Karpas-422 (cell line): Measurements from ENCODE around the gene ART1. TPM values are rescaled to one million over a fixed set of nuclear protein-coding genes. Genes with fewer than 3 reads are reported as not detected.

ENCODE experiments used
- DNase-seq: peaks from one replicate; pipeline ENCODE4 v3.0.0-alpha.2; 2015
- H2AFZ ChIP-seq: fragments of 200-600 bp; sonication (generic); 2 replicates; pipeline ENCODE4 v1.6.1; 2014; ENCODE audit warnings: antibody characterized with exemption, low read length, mixed read lengths
- H3K27ac ChIP-seq: fragments of 200-600 bp; sonication (generic); 2 replicates; pipeline ENCODE4 v1.5.1; 2014; ENCODE audit warnings: mild to moderate bottlenecking, low read length, moderate library complexity
- H3K27me3 ChIP-seq: fragments of 200-600 bp; sonication (generic); 2 replicates; pipeline ENCODE4 v1.6.1; 2014; ENCODE audit warnings: low read length, mixed read lengths
- H3K36me3 ChIP-seq: fragments of 200-600 bp; sonication (generic); 2 replicates; pipeline ENCODE4 v1.6.1; 2014; ENCODE audit warnings: low read length, mixed read lengths; ENCODE audit not compliant: insufficient read depth
- H3K4me1 ChIP-seq: fragments of 200-600 bp; sonication (generic); 2 replicates; pipeline ENCODE4 v1.6.1; 2014; ENCODE audit warnings: mild to moderate bottlenecking, low read length, mixed read lengths
- H3K4me2 ChIP-seq: fragments of 200-600 bp; sonication (generic); 2 replicates; pipeline ENCODE4 v1.6.1; 2014; ENCODE audit warnings: low read length, low read depth, mild to moderate bottlenecking; ENCODE audit not compliant: poor library complexity, severe bottlenecking
- H3K4me3 ChIP-seq: fragments of 200-600 bp; sonication (generic); 2 replicates; pipeline ENCODE4 v1.5.1; 2014; ENCODE audit warnings: mild to moderate bottlenecking, antibody characterized with exemption, low read length, mixed read lengths
- H3K79me2 ChIP-seq: fragments of 200-600 bp; sonication (generic); 2 replicates; pipeline ENCODE4 v1.6.1; 2014; ENCODE audit warnings: mild to moderate bottlenecking, low read length, mixed read lengths
- H3K9ac ChIP-seq: fragments of 200-600 bp; sonication (generic); 2 replicates; pipeline ENCODE4 v1.6.0; 2014; ENCODE audit warnings: low read length
- H3K9me2 ChIP-seq: fragments of 200-600 bp; sonication (generic), shearing (Covaris generic); replicated peaks from 2 replicates; pipeline ENCODE4 v1.6.0; 2014; ENCODE audit warnings: mild to moderate bottlenecking, low read length, moderate library complexity; ENCODE audit not compliant: insufficient read depth
- H3K9me3 ChIP-seq: fragments of 300-700, 200-600 bp; sonication (generic); 2 replicates; pipeline ENCODE4 v1.6.1; 2014; ENCODE audit warnings: low read length, mixed read lengths
- H4K20me1 ChIP-seq: fragments of 200-600 bp; sonication (generic); 2 replicates; pipeline ENCODE4 v1.6.1; 2014; ENCODE audit warnings: mild to moderate bottlenecking, antibody characterized with exemption, low read length, low read depth; ENCODE audit not compliant: insufficient read depth
- total RNA-seq: library from RNA; depleted of rRNA; stranded (reverse); fragments of >200 nt; shearing (Covaris generic); gene quantifications from 2 replicates; pipeline ENCODE4 v1.2.3, GENCODE V29; 2014; ENCODE audit warnings: low replicate concordance

The ART1 gene
- total RNA-seq, 1 experiment from 2014 or later, result not detected

- Histone ChIP-seq H3K79me2 (no peaks in the 10 kb centered on the region), H4K20me1 (peaks cover 9% of the 10 kb centered on the region; the same call in 1 of the 2 replicates), H3K9ac (no peak overlapping the region), H3K27me3 (no peaks in the 10 kb centered on the region), H3K4me2 (no peak overlapping the region), H3K36me3 (peaks cover 2% of the 10 kb centered on the region; the same call in 1 of the 2 replicates), H3K4me1 (no peaks in the 10 kb centered on the region), H3K4me3 (no peak overlapping the region), H3K27ac (no peak overlapping the region), H3K9me3 (no peaks in the 10 kb centered on the region), H3K9me2 (no peaks in the 10 kb centered on the region), H2AFZ (no peak overlapping the region)
- no peak for DNase-seq
Measured at GRCh38 chr11:3665336-3666022, 20.6 kb downstream of the ART1 start.

GRCh38 chr11:3666023-3666530 lies 21.1 kb downstream of the ART1 start:
- Histone ChIP-seq H3K27me3 (no peaks in the 10 kb centered on the region), H3K4me3 (no peak overlapping the region), H3K9ac (no peak overlapping the region), H2AFZ (no peak overlapping the region), H3K36me3 (peaks cover 2% of the 10 kb centered on the region; the same call in 1 of the 2 replicates), H3K79me2 (no peaks in the 10 kb centered on the region), H3K9me3 (no peaks in the 10 kb centered on the region), H4K20me1 (0 out of 2 replicates have a peak, but pooled peaks cover 4% of the 10 kb centered on the region), H3K27ac (no peak overlapping the region), H3K9me2 (no peaks in the 10 kb centered on the region), H3K4me2 (no peak overlapping the region), H3K4me1 (no peaks in the 10 kb centered on the region)
- no peak for DNase-seq

- Histone ChIP-seq H4K20me1 (0 out of 2 replicates have a peak, but pooled peaks cover 4% of the 10 kb centered on the region), H3K4me3 (no peak overlapping the region), H3K27me3 (no peaks in the 10 kb centered on the region)
Measured at GRCh38 chr11:3667149-3668035, 22.5 kb downstream of the ART1 start.

GRCh38 chr11:3669128-3669527 lies 24.2 kb downstream of the ART1 start:
- 0 out of 2 replicates have a peak, but pooled peaks cover 2% of the 10 kb centered on the region for H4K20me1 ChIP-seq
- no peaks in the 10 kb centered on the region for H3K9me3 ChIP-seq
- no peaks in the 10 kb centered on the region for H3K9me2 ChIP-seq
- H3K27ac ChIP-seq, result no peak overlapping the region
- H2AFZ ChIP-seq, result no peak overlapping the region
- DNase-seq, result no peak
- no peak overlapping the region for H3K4me2 ChIP-seq
- H3K9ac ChIP-seq, result no peak overlapping the region
- no peak overlapping the region for H3K4me3 ChIP-seq
- H3K27me3 ChIP-seq, result no peaks in the 10 kb centered on the region
- H3K79me2 ChIP-seq, result no peaks in the 10 kb centered on the region
- peaks cover 6% of the 10 kb centered on the region for H3K36me3 ChIP-seq
- H3K4me1 ChIP-seq, result no peaks in the 10 kb centered on the region

More at GRCh38 chr11:3667149-3668035, 22.5 kb downstream of the ART1 start:
- no peak overlapping the region for H2AFZ ChIP-seq
- peaks cover 2% of the 10 kb centered on the region; the same call in 1 of the 2 replicates for H3K36me3 ChIP-seq
- H3K4me2 ChIP-seq, result no peak overlapping the region
- H3K9ac ChIP-seq, result no peak overlapping the region
- H3K9me2 ChIP-seq, result no peaks in the 10 kb centered on the region
- H3K79me2 ChIP-seq, result no peaks in the 10 kb centered on the region
- no peak overlapping the region for H3K27ac ChIP-seq
- DNase-seq, result no peak
- no peaks in the 10 kb centered on the region for H3K4me1 ChIP-seq
- no peaks in the 10 kb centered on the region for H3K9me3 ChIP-seq

GRCh38 chr11:3669742-3670183 lies 24.8 kb downstream of the ART1 start:
- no peaks in the 10 kb centered on the region for H3K9me3 ChIP-seq
- H3K27me3 ChIP-seq, result no peaks in the 10 kb centered on the region
- H4K20me1 ChIP-seq, result no peaks in the 10 kb centered on the region
- peaks cover 12% of the 10 kb centered on the region for H3K36me3 ChIP-seq
- no peak overlapping the region for H3K4me2 ChIP-seq
- no peak for DNase-seq
- no peaks in the 10 kb centered on the region for H3K4me1 ChIP-seq
- no peaks in the 10 kb centered on the region for H3K9me2 ChIP-seq
- no peak overlapping the region for H2AFZ ChIP-seq
- H3K79me2 ChIP-seq, result no peaks in the 10 kb centered on the region
- H3K9ac ChIP-seq, result no peak overlapping the region
- no peak overlapping the region for H3K27ac ChIP-seq
- no peak overlapping the region for H3K4me3 ChIP-seq

- Histone ChIP-seq H3K9ac (no peak within 1 kb of the TSS), H2AFZ (no peak within 1 kb of the TSS), H3K36me3 (peaks cover 28% of the 10 kb centered on the region), H3K27ac (no peak within 1 kb of the TSS), H3K27me3 (no peaks in the 10 kb centered on the region), H3K79me2 (no peaks in the 10 kb centered on the region), H3K4me1 (no peaks in the 10 kb centered on the region), H3K9me2 (no peaks in the 10 kb centered on the region), H3K4me3 (no peak within 1 kb of the TSS), H4K20me1 (no peaks in the 10 kb centered on the region), H3K4me2 (no peak within 1 kb of the TSS), H3K9me3 (no peaks in the 10 kb centered on the region)
- DNase-seq, result no peak
Measured at GRCh38 chr11:3671334-3672254, 26.7 kb downstream of the ART1 start, which contains the start of gene CHRNA10. TSS of gene CHRNA10 (minus strand) at chr11:3671384. CDS start at chr11:3671312, 72 bp downstream.

GRCh38 chr11:3674189-3674588 lies 29.3 kb downstream of the ART1 start:
- H3K4me3 ChIP-seq, result no peak overlapping the region
- no peak overlapping the region for H3K9ac ChIP-seq
- peaks cover 50% of the 10 kb centered on the region for H3K36me3 ChIP-seq
- no peak for DNase-seq
- no peak overlapping the region for H3K27ac ChIP-seq
- no peaks in the 10 kb centered on the region for H3K9me2 ChIP-seq
- H3K4me1 ChIP-seq, result no peaks in the 10 kb centered on the region
- H2AFZ ChIP-seq, result no peak overlapping the region
- no peaks in the 10 kb centered on the region for H3K9me3 ChIP-seq
- H4K20me1 ChIP-seq, result no peaks in the 10 kb centered on the region
- H3K27me3 ChIP-seq, result no peaks in the 10 kb centered on the region
- H3K4me2 ChIP-seq, result no peak overlapping the region
- no peaks in the 10 kb centered on the region for H3K79me2 ChIP-seq
